DOHH2 (cell line): ENCODE data around the gene AHCY.
A peak's percentile ranks its signal among the peaks of the same experiment; 100 is the strongest.
"Not testable (repeated sequence)": the region's sequence is repeated elsewhere in the genome, so short reads cannot be mapped to it uniquely, and the experiment has no call there.

ENCODE experiments used
- H3F3A ChIP-seq: fragments of 200-600 bp; sonication (generic), shearing (Covaris generic); 2 replicates; pipeline ENCODE4 v1.6.0; 2016; ENCODE audit warnings: antibody characterized with exemption, mild to moderate bottlenecking; ENCODE audit not compliant: control insufficient read depth, insufficient read depth
- H3K27ac ChIP-seq: fragments of 200-600 bp; sonication (generic); 2 replicates; pipeline ENCODE4 v1.5.1; 2014; ENCODE audit warnings: low read depth, mild to moderate bottlenecking, low read length, moderate library complexity
- H3K27me3 ChIP-seq: fragments of 200-600 bp; sonication (generic); 2 replicates; pipeline ENCODE4 v1.6.1; 2014; ENCODE audit warnings: mild to moderate bottlenecking, low read length, mixed read lengths; ENCODE audit not compliant: control insufficient read depth
- H3K36me3 ChIP-seq: fragments of 200-600 bp; sonication (generic); 2 replicates; pipeline ENCODE4 v1.6.1; 2014; ENCODE audit warnings: mild to moderate bottlenecking, low read length, moderate library complexity, mixed read lengths; ENCODE audit not compliant: control insufficient read depth
- H3K4me1 ChIP-seq: fragments of 200-600 bp; sonication (generic); 2 replicates; pipeline ENCODE4 v1.6.1; 2014; ENCODE audit warnings: mild to moderate bottlenecking, low read length, mixed read lengths; ENCODE audit not compliant: control insufficient read depth
- H3K4me2 ChIP-seq: fragments of 200-600 bp; sonication (generic); 2 replicates; pipeline ENCODE4 v1.6.0; 2014; ENCODE audit warnings: mild to moderate bottlenecking, low read length, moderate library complexity
- H3K4me3 ChIP-seq: fragments of 200-600 bp; sonication (generic); 2 replicates; pipeline ENCODE4 v1.5.1; 2014; ENCODE audit warnings: mild to moderate bottlenecking, low read length, mixed read lengths
- H3K79me2 ChIP-seq: fragments of 200-600 bp; sonication (generic); 2 replicates; pipeline ENCODE4 v1.6.1; 2014; ENCODE audit warnings: mild to moderate bottlenecking, low read length, mixed read lengths; ENCODE audit not compliant: control insufficient read depth
- H3K9me2 ChIP-seq: fragments of 200-600 bp; sonication (generic); replicated peaks from 2 replicates; pipeline ENCODE4 v1.6.1; 2014; ENCODE audit warnings: mild to moderate bottlenecking, low read length, mixed read lengths; ENCODE audit not compliant: control insufficient read depth
- H3K9me3 ChIP-seq: fragments of 200-600 bp; sonication (generic); 2 replicates; pipeline ENCODE4 v1.6.1; 2014; ENCODE audit warnings: antibody characterized with exemption, low read length, mixed read lengths; ENCODE audit not compliant: control insufficient read depth, insufficient read depth
- H4K20me1 ChIP-seq: fragments of 200-600 bp; sonication (generic); 2 replicates; pipeline ENCODE4 v1.6.0; 2014; ENCODE audit warnings: low read depth, mild to moderate bottlenecking, antibody characterized with exemption, low read length, moderate library complexity; ENCODE audit not compliant: control insufficient read depth, insufficient read depth
- EZH2phosphoT487 ChIP-seq: fragments of 200-600 bp; sonication (generic); IDR thresholded peaks from 2 replicates; pipeline ENCODE4 v1.6.1; 2017; ENCODE audit warnings: borderline replicate concordance, mild to moderate bottlenecking, antibody characterized with exemption, low read length, moderate library complexity, mixed read lengths
- TF ChIP-seq, protein P1 (sequence below): fragments of 200-600 bp; sonication (generic); IDR thresholded peaks from one replicate; pipeline ENCODE4 v1.5.1; 2014; ENCODE audit warnings: antibody characterized with exemption, mild to moderate bottlenecking, low read depth, low read length; ENCODE audit not compliant: poor library complexity, severe bottlenecking

The AHCY gene

DNA sequence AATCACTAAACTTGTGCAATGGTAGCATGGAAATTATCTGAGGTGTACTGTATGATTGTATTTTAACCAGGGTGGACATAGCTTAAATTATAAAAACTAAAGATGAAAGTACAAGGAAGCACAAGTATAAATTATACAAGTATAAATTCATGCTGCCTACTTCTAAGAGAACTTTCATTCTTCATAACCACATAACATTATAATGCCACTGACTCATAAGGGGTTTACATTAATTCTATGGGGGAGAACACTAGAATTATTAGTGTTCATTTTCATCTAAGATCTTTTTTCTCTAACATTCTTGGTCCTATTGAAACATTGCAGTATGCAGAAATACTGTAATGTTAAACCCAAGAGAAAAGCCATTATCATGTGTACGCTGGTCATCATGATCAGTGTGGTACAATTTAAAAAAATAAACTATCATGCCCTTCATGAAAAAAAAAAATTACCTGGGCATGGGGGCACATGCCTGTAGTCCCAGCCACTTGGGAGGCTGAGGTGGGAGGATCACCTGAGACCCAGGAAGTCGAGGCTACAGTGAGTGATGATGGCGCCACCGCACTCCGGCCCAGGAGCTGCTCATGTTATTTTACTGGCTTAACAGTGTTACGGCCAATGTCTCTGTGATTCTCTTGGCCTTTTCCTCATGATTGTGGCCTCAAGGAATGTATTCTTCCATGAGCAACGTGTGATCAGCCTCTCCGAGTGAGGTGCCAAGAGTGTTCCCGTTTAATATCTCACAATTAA is 25.9 kb upstream of the AHCY start:
- H3K9me3 ChIP-seq, result no peaks in the 10 kb centered on the region
- no peak for TF ChIP-seq EZH2phosphoT487
- TF ChIP-seq, protein P1, sequence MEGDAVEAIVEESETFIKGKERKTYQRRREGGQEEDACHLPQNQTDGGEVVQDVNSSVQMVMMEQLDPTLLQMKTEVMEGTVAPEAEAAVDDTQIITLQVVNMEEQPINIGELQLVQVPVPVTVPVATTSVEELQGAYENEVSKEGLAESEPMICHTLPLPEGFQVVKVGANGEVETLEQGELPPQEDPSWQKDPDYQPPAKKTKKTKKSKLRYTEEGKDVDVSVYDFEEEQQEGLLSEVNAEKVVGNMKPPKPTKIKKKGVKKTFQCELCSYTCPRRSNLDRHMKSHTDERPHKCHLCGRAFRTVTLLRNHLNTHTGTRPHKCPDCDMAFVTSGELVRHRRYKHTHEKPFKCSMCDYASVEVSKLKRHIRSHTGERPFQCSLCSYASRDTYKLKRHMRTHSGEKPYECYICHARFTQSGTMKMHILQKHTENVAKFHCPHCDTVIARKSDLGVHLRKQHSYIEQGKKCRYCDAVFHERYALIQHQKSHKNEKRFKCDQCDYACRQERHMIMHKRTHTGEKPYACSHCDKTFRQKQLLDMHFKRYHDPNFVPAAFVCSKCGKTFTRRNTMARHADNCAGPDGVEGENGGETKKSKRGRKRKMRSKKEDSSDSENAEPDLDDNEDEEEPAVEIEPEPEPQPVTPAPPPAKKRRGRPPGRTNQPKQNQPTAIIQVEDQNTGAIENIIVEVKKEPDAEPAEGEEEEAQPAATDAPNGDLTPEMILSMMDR, result no peak
- H4K20me1 ChIP-seq, result no peaks in the 10 kb centered on the region
- no peaks in the 10 kb centered on the region for H3K27me3 ChIP-seq
- no peaks in the 10 kb centered on the region for H3K36me3 ChIP-seq
- no peaks in the 10 kb centered on the region for H3K79me2 ChIP-seq
- no peaks in the 10 kb centered on the region; the same call in 1 of the 2 replicates for H3F3A ChIP-seq
- H3K4me1 ChIP-seq, result peaks cover 6% of the 10 kb centered on the region
- no peak overlapping the region for H3K4me3 ChIP-seq
- no peaks in the 10 kb centered on the region for H3K9me2 ChIP-seq
- H3K27ac ChIP-seq, result no peak overlapping the region
- H3K4me2 ChIP-seq, result no peak overlapping the region

- not testable (repeated sequence) for H3K4me1 ChIP-seq
Measured at GRCh38 chr20:34328207-34328606, 25.1 kb upstream of the AHCY start.

DNA sequence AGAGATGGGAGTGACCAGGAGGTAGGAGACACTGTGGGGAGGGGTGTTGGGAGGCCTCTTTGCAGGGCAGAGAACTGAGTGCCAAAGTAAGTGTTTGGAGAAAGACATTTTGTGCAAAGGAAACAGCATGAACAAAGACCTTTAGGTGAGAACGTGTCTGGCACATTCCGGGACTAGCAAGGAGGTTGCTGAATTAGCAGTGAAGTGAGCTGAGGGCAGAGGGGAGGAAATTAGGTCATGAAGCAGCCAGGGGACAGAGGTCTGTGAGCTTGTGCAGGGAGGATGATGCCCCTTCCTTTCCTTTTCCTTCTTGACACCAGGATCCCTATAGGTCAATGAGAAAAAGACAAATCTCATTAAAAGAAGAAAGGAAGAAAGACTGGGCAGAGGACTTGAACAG is 21.4 kb upstream of the AHCY start:
- no peaks in the 10 kb centered on the region for H3K9me3 ChIP-seq
- H3K4me1 ChIP-seq, result peaks cover 22% of the 10 kb centered on the region
- H3K79me2 ChIP-seq, result no peaks in the 10 kb centered on the region
- TF ChIP-seq, protein P1, result no peak
- TF ChIP-seq EZH2phosphoT487, result no peak
- H3F3A ChIP-seq, result no peaks in the 10 kb centered on the region
- no peaks in the 10 kb centered on the region for H3K27me3 ChIP-seq
- no peaks in the 10 kb centered on the region for H3K36me3 ChIP-seq
- no peaks in the 10 kb centered on the region for H3K9me2 ChIP-seq
- H3K4me3 ChIP-seq, result no peak overlapping the region
- no peak overlapping the region for H3K27ac ChIP-seq
- no peaks in the 10 kb centered on the region for H4K20me1 ChIP-seq
- H3K4me2 ChIP-seq, result no peak overlapping the region

More at GRCh38 chr20:34328207-34328606, 25.1 kb upstream of the AHCY start:
- not testable (repeated sequence) for H3K9me3 ChIP-seq, H3K27ac ChIP-seq, H3K4me2 ChIP-seq, H3K9me2 ChIP-seq, H3F3A ChIP-seq, H3K36me3 ChIP-seq, H3K79me2 ChIP-seq, H3K4me3 ChIP-seq, H3K27me3 ChIP-seq, H4K20me1 ChIP-seq

GRCh38 chr20:34322267-34323105 is 19.3 kb upstream of the AHCY start:
- Histone ChIP-seq H3K27me3 (no peaks in the 10 kb centered on the region), H3K79me2 (no peaks in the 10 kb centered on the region), H3K27ac (no peak overlapping the region), H3K4me2 (peak overlapping the region; percentile 4; the same call in 1 of the 2 replicates), H3K9me2 (no peaks in the 10 kb centered on the region), H4K20me1 (no peaks in the 10 kb centered on the region), H3K4me1 (peaks cover 22% of the 10 kb centered on the region), H3K36me3 (no peaks in the 10 kb centered on the region), H3K9me3 (no peaks in the 10 kb centered on the region), H3K4me3 (no peak overlapping the region), H3F3A (no peaks in the 10 kb centered on the region)
- TF ChIP-seq EZH2phosphoT487, result no peak
- TF ChIP-seq, protein P1, result no peak
